DMS114 treated with DMSO at 0.1 percent for 48 hours (cell line): ENCODE data around the gene EMILIN3.
A peak's percentile ranks its signal among the peaks of the same experiment; 100 is the strongest.
"Not testable (repeated sequence)": the region's sequence is repeated elsewhere in the genome, so short reads cannot be mapped to it uniquely, and the experiment has no call there.

ENCODE experiments used
- DNase-seq: peaks from one replicate; lab custom pipeline; 2025; ENCODE audit not compliant: unreplicated experiment; lab: John Stamatoyannopoulos, UW

The EMILIN3 gene

GRCh38 chr20:41329435-41330342, 36.9 kb downstream of the EMILIN3 start:
- DNase-seq = no peak

GRCh38 chr20:41327178-41327577, 39.4 kb downstream of the EMILIN3 start:
- DNase-seq = no peak

- no peak for DNase-seq
Measured at GRCh38 chr20:41320976-41321375, 45.6 kb downstream of the EMILIN3 start.

- DNase-seq = no peak
Measured at GRCh38 chr20:41320441-41320840, 46.2 kb downstream of the EMILIN3 start.

- no peak for DNase-seq
Measured at GRCh38 chr20:41318271-41318649, 48.4 kb downstream of the EMILIN3 start.

GRCh38 chr20:41317546-41318270, 48.9 kb downstream of the EMILIN3 start, which contains the start of gene ZHX3:
Gene ZHX3, minus strand, starts transcription at chr20:41317731. Its CDS starts 112,815 bp downstream, at chr20:41204916.
- DNase-seq = peak; percentile 79

GRCh38 chr20:41316602-41317545, 49.7 kb downstream of the EMILIN3 start:
- no peak for DNase-seq

- DNase-seq = no peak
Measured at GRCh38 chr20:41316051-41316450, 50.6 kb downstream of the EMILIN3 start.

GRCh38 chr20:41314386-41314785, 52.2 kb downstream of the EMILIN3 start:
- DNase-seq = no peak

GRCh38 chr20:41312009-41312408, 54.6 kb downstream of the EMILIN3 start:
- not testable (repeated sequence) for DNase-seq
